Kidney epithelial cell (primary cell): ENCODE data around the gene CETP. TPM values are rescaled to one million over a fixed set of nuclear protein-coding genes. Genes with fewer than 3 reads are reported as not detected.

Experiments used
- DNase-seq: peaks from one replicate; pipeline ENCODE4 v3.0.0-alpha.2; 2010; ENCODE audit warnings: low read depth
- H3K27me3 ChIP-seq: 2 replicates; pipeline ENCODE4 v1.6.0; 2011; ENCODE audit warnings: low read length; ENCODE audit not compliant: control insufficient read depth, insufficient read depth
- H3K36me3 ChIP-seq: 2 replicates; pipeline ENCODE4 v1.5.1; 2011; ENCODE audit warnings: low read length; ENCODE audit not compliant: control insufficient read depth, insufficient read depth
- H3K4me3 ChIP-seq: 2 replicates; pipeline ENCODE4 v1.5.1; 2011; ENCODE audit warnings: low read depth, mild to moderate bottlenecking, control low read depth, low read length
- total RNA-seq: library from RNA; depleted of rRNA; stranded (reverse); fragments of >200 nt; gene quantifications from 2 replicates; pipeline ENCODE4 v1.2.3, GENCODE V29; 2015
- TF ChIP-seq, protein P1 (sequence below): IDR thresholded peaks from 2 replicates; pipeline ENCODE4 v1.5.1; 2011; ENCODE audit warnings: mild to moderate bottlenecking, moderate library complexity, low read length, control low read depth, inconsistent platforms; ENCODE audit not compliant: insufficient read depth, poor library complexity, severe bottlenecking

CETP gene
- total RNA-seq, 1 donor from 2014 or later, result not detected

DNA sequence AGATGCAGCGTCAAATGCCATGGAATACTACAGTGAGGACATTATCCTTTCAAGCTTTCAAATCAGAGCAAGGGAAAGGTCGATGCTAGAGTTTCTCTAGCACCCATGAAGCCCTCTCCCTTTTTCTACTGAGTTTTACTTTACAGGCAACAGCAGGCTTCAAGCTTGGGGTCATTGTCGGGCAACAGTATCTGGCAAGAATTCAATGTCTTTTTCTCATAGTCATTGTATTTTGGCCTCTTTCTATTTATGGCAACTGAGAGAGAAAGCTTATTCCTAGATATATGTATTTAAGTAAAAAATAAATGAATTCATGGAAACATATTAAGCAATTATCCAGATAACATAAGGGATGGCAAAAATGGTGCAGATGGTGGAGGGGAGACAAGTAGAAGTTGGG is 364 bp upstream of the CETP start:
- Histone ChIP-seq H3K27me3 (no peaks in the 10 kb centered on the region), H3K36me3 (no peaks in the 10 kb centered on the region), H3K4me3 (no peak overlapping the region)
- TF ChIP-seq, protein P1, sequence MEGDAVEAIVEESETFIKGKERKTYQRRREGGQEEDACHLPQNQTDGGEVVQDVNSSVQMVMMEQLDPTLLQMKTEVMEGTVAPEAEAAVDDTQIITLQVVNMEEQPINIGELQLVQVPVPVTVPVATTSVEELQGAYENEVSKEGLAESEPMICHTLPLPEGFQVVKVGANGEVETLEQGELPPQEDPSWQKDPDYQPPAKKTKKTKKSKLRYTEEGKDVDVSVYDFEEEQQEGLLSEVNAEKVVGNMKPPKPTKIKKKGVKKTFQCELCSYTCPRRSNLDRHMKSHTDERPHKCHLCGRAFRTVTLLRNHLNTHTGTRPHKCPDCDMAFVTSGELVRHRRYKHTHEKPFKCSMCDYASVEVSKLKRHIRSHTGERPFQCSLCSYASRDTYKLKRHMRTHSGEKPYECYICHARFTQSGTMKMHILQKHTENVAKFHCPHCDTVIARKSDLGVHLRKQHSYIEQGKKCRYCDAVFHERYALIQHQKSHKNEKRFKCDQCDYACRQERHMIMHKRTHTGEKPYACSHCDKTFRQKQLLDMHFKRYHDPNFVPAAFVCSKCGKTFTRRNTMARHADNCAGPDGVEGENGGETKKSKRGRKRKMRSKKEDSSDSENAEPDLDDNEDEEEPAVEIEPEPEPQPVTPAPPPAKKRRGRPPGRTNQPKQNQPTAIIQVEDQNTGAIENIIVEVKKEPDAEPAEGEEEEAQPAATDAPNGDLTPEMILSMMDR, result no peak
- DNase-seq, result no peak

DNA sequence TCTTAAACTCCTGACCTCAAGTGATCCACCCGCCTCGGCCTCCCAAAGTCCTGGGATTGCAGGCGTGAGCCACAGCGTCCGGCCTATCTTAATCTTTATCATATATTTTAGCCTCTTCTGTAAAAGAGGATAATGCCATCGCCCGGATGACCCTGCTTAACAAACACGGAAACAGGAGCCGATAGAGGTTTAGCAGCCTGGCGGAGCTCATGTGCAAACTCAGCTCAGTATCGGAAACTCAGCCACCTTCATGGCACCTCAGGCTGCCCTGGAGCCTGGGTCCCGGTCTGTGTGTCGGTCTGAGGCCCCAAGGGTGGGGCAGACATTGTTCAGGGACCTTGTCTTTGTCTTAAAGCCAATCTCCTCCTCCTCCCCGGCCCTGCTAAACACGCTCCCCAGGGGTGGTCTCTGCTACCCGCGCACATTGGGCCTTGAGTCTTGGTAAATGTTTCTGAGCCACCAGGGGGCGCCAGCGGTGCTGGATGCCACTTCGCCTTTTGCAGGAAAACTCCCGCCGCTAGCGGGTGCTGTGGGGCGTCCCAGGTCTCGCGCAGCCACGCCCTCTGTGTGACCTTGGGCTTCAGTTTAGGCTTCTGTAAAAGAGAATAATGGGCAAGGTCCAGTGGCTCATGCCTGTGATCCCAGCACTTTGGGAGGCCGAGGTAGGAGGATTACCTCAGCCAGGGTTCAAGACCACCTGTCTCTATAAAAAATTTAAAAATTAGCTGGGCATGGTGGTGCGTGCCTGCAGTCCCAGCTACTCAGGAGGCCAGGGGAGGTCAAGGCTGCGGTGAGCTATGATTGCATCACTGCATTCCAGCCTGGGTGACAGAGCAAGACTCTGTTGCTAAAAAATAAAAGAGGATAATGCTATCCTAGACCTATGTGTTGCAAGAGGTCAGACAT is 2.7 kb downstream of the CETP start:
- no peak for DNase-seq
- no peaks in the 10 kb centered on the region for H3K27me3 ChIP-seq
- no peak overlapping the region for H3K4me3 ChIP-seq
- TF ChIP-seq, protein P1, result peak; percentile 76
- H3K36me3 ChIP-seq, result no peaks in the 10 kb centered on the region

DNA sequence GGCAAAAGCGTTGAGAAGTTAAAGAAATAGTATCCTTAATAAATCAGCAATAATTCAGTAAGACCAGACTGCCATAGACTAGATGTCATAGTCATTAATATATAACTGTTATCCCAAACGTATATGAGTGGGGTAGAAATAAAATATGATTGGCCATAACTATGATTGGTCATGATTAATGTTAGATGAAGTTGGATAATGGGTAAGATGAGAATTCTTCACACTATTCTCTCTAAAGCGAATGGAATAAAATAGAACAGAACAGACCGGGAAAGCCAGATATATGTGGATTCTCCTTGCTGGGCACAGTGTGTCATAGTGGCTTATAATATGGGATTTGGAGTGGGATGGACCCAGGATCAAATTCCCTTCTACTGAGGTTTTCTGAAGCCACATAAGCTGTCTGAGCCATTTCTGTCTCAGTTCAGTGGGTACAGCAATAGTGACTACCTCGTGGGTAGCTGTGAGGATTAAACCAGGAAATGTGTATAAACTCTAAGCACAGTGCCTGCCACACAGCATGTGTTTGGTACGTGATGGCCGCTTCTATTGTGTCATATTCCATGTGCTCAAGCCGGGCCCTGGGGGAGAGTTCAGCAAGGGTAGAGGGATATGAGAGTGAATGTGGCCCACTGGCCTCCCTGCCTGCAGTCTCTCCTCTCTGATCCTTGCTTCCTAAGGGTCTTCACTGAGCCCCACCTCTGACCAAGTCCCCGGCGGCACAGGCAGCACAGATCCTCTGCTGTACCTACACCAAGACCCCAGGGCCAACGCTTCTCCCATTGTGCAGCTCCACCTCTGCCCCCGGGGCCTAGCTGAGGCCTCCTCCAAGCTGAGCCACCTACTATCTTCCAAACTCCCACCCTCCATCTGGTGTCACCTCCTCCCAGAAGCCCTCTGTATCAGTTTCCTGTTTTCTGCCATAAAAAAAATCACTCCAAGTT is 3.7 kb downstream of the CETP start:
- Histone ChIP-seq H3K36me3 (no peaks in the 10 kb centered on the region), H3K27me3 (no peaks in the 10 kb centered on the region), H3K4me3 (no peak overlapping the region)
- TF ChIP-seq, protein P1, result no peak
- no peak for DNase-seq

DNA sequence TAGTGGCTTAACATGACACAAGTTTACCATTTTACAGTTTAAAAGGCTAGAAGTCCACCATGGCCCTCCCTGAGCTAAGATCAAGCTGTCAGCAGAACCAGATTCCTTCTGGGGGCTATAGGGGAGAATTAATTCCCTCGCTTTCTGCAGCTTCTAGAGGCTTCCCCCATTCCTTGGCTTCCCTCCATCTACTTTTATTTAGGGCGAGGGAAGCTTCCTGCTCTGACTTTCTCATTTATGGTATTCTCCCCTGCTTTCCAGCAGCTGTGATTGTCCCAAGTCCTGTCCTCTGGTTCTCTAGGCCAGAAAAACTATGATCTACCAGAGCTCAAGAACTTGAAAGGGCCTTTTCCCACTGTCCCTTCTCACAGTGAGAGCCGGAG is 4.3 kb downstream of the CETP start:
- DNase-seq, result no peak
- TF ChIP-seq, protein P1, result no peak
- H3K4me3 ChIP-seq, result no peak overlapping the region
- H3K36me3 ChIP-seq, result no peaks in the 10 kb centered on the region
- H3K27me3 ChIP-seq, result no peaks in the 10 kb centered on the region

DNA sequence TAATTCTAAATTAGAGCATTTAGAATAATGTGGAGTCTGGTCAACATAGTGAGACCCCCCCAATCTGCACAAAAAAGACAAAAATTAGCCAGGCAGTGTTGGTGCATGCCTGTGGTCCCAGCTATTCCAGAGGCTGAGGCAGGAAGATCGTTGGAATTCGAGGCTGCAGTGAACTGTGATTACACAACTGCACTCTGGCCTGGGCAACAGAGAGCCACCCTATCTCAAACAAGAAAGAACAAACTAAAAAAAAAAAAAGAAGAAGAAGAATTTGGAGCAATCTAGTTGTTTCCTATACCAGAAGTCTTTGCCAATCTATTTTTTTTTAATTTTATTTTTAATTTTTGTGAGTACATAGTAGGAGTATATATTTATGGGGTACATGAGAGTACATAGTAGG is 6.0 kb downstream of the CETP start:
- Histone ChIP-seq H3K4me3 (no peak overlapping the region), H3K27me3 (no peaks in the 10 kb centered on the region), H3K36me3 (no peaks in the 10 kb centered on the region)
- DNase-seq, result no peak
- TF ChIP-seq, protein P1, result no peak
